LNCaP clone FGC (cell line): ENCODE results near the gene ZNF526.

Experiments
- DNase-seq: peaks from one replicate; pipeline ENCODE4 v3.0.0-alpha.2; 2011; ENCODE audit warnings: low read depth
- H3K4me3 ChIP-seq: 2 replicates; pipeline ENCODE4 v1.5.1; 2011; ENCODE audit warnings: mild to moderate bottlenecking, low read depth, low read length, control low read depth
- TF ChIP-seq, protein P1 (sequence below): IDR thresholded peaks from 2 replicates; pipeline ENCODE4 v1.5.1; 2012; ENCODE audit warnings: mild to moderate bottlenecking; ENCODE audit not compliant: control insufficient read depth, insufficient read depth; ENCODE audit errors: extremely low read depth

ZNF526 gene

DNA sequence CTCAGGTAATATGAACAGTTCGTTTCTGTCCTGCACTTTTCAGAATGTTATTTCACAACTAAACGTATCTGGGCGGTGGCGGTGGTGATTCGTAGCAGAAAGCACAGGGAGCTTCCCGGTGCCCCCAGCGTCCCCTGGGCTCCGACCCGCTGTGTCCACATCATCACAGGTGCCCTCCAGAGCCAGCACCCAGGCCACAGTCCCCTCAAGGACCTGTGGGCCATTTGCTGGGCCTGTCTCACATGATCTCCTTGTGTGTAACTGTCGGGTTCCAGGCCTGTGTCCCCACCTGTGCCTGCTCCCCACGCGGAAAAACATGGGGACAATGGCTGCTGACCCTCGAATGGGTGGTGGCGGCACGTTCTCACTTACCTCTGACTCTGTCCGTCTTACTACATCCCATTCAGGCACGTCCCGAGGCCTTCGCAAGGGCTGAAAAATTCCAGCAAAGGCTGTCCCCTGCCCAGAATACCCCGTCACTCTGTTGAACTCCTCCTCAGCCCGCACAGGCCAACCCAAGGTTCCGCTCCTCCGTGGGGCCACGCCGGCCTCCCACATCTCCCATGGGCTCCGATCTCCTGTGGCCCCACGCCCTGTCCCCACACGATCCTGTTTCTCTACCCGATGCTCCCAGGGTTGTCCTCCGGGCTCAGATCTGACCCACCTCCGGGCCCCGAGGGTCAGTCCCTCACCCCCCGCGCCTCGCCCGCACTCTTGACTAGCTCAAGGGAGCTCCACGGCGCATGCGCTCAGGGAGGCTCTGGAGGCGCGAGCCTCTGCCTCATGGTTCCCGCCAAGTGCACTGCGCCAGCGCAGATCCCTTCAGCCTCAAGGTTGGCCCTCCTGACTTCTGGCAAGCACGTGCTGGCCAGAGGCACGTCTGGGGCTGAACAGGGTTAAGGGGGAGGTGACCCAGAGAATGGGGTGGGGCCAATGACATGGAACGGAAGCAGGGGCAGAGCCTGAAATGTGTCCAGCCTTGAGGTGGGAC lies 23.8 kb upstream of the ZNF526 start:
- no peak for DNase-seq
- TF ChIP-seq, protein P1, sequence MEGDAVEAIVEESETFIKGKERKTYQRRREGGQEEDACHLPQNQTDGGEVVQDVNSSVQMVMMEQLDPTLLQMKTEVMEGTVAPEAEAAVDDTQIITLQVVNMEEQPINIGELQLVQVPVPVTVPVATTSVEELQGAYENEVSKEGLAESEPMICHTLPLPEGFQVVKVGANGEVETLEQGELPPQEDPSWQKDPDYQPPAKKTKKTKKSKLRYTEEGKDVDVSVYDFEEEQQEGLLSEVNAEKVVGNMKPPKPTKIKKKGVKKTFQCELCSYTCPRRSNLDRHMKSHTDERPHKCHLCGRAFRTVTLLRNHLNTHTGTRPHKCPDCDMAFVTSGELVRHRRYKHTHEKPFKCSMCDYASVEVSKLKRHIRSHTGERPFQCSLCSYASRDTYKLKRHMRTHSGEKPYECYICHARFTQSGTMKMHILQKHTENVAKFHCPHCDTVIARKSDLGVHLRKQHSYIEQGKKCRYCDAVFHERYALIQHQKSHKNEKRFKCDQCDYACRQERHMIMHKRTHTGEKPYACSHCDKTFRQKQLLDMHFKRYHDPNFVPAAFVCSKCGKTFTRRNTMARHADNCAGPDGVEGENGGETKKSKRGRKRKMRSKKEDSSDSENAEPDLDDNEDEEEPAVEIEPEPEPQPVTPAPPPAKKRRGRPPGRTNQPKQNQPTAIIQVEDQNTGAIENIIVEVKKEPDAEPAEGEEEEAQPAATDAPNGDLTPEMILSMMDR = no peak
- no peak overlapping the region for H3K4me3 ChIP-seq

DNA sequence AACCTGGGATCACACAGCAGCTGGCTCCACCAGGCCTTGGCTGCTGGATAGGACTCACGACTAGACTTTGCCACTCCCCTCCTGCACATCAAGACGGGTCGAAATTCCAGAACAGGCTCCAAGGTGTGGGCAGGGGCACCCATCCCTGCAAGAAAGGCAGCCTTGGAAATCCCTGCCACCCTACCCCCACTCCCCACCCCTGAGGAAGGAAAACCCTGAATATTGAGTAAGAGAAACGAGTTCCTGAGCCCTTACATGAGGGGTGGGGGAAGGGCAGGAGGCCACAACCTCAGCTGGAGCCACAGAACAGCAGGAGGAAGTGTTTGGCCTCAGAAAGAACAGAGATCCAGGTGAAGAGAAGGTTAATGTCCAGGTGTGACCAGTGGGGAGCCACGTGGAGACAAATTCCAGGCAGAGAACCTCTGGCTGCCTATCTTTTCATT lies 22.7 kb upstream of the ZNF526 start:
- DNase-seq = no peak
- TF ChIP-seq, protein P1 = no peak
- no peak overlapping the region for H3K4me3 ChIP-seq

DNA sequence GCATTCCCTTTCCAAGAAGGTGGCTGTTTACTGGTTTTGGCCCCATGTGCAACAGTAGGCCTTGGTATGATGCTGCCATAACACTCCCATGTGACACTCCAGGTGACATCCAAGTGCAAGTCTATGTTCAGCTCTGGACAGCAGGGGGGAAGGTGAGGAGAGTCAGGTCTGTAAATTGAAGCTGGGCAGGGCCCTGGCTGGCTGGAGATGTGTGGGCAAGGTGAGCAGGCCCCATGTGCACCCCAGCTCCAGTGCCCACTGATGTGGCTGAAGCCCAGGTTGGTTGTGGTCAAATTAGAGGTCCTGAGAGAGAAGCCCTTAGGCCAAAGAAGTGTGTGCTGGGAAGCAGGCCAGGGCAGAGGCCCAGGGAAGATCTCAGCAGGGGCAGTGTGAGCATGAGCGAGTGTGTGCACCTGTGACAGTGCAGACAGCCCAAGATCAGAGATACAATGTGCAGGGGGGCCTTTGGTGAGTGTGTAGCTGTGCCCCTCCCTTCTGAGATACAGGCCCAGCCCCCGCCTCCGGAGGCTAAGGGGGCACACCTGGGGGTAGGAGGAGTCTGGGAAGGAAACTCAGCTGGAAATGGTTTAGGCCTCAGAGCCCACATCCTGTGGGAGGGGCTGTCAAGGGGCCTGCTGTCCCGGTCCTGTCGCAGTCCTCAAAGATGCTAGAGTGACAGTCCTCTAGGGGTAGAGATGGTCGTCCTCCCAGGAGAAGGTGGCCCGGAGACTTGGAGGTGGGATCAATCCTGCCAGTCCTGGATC lies 21.3 kb upstream of the ZNF526 start:
- H3K4me3 ChIP-seq = no peak overlapping the region
- no peak for DNase-seq
- TF ChIP-seq, protein P1 = no peak

DNA sequence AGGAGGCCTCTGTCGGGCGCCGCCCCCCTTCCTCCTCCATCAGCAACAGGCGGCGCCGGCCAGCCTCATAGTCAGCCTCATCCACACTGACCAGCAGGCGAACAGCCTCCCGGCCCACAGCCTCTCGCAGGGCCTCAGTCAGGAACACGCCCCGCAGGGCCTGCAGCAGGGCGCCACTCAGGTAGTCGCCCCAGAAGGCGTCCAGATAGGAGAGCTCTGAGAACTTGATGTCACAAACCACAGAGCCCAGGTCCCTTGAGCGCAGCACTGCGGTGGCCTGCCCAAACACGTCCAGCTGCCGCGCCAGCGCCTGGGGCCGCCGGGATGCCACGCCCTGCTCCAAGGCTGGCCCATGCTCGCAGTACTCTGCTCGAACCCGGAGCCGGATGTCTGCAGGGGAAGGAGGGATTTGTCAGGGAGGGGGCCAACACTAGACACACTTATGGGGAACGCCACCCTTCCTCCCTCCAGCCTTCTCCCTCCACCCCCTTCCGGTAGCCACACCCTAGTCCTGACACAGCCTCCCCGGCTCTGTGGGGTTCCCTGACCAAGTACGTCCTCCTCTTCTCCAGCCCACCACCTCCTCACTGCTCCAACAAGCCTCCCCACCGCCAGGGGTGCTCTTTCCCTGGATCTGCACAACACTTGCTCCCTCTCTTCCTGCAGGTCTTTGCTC lies 20.5 kb upstream of the ZNF526 start:
- TF ChIP-seq, protein P1 = no peak
- DNase-seq = no peak
- H3K4me3 ChIP-seq = no peak overlapping the region

DNA sequence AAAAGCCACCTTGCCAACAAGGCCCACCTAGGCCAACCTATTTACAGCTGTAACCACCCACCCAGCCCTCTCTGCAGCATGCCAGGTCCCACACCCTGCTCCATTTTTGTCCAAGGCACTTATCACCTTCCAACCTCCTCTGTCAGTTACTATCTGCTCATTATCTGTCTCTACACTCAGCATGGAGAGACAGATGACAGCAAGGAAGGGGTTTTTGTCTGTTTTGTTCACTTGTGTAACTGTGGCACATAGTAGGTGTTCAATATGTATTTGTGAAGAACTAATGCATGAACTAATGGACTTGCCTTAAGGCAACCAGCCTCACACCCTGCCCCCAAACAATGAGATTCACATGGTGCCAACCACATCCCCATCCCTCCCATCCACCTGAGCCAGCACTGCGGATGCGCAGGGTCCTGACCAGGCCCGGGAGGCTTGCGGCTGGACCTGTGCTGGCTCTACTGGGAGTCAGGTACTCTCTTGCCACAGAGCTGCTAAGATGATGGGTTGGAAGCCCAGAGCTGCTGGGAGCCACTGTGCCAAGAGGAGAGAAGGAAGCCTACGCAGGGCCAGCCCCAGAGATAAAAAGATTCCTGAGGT lies 19.9 kb upstream of the ZNF526 start:
- H3K4me3 ChIP-seq = no peak overlapping the region

More for the DNA sequence above, 19.9 kb upstream of the ZNF526 start:
- TF ChIP-seq, protein P1 = no peak
- no peak for DNase-seq
